WI38 (cell line): ENCODE results near the gene BCL11A.
A peak's percentile ranks its signal among the peaks of the same experiment; 100 is the strongest.

Experiments
- H3K4me3 ChIP-seq: 2 replicates; pipeline ENCODE4 v1.5.1; 2011; ENCODE audit warnings: low read depth, mild to moderate bottlenecking, control low read depth, low read length
- CTCF ChIP-seq: IDR thresholded peaks from 2 replicates; pipeline ENCODE4 v1.5.1; 2012; ENCODE audit warnings: low read depth, mild to moderate bottlenecking, control low read depth, low read length

BCL11A gene

GRCh38 chr2:60550178-60550983, 3.1 kb downstream of the BCL11A start:
- H3K4me3 ChIP-seq: peak overlapping the region; percentile 71
- TF ChIP-seq CTCF: peak; percentile 50; the same call in 1 of the 2 replicates

- TF ChIP-seq CTCF: no peak
These were observed 3.6 kb downstream of the BCL11A start for GRCh38 chr2:60549928-60550177.

GRCh38 chr2:60549238-60549927, 4.1 kb downstream of the BCL11A start:
- TF ChIP-seq CTCF: no peak
- peak overlapping the region; percentile 71 for H3K4me3 ChIP-seq

More at GRCh38 chr2:60549928-60550177, 3.6 kb downstream of the BCL11A start:
- H3K4me3 ChIP-seq: peak overlapping the region; percentile 71

GRCh38 chr2:60548845-60549237, 4.6 kb downstream of the BCL11A start:
- no peak for TF ChIP-seq CTCF
- H3K4me3 ChIP-seq: no peak overlapping the region

GRCh38 chr2:60548311-60548710, 5.1 kb downstream of the BCL11A start:
- TF ChIP-seq CTCF: no peak
- H3K4me3 ChIP-seq: no peak overlapping the region

- H3K4me3 ChIP-seq: no peak overlapping the region
- no peak for TF ChIP-seq CTCF
These were observed 5.6 kb downstream of the BCL11A start for GRCh38 chr2:60547841-60548240.

GRCh38 chr2:60546756-60547420, 6.6 kb downstream of the BCL11A start:
- H3K4me3 ChIP-seq: no peak overlapping the region
- no peak for TF ChIP-seq CTCF
